WERI-Rb-1 (cell line): Measurements from ENCODE around the gene CDH4.

Experiments used
- DNase-seq: peaks from one replicate; pipeline ENCODE4 v3.0.0-alpha.2; 2020
- H3K27ac ChIP-seq: fragments of 250-450 bp; sonication (Bioruptor Pico); 2 replicates; pipeline ENCODE4 v1.5.1; 2020; ENCODE audit warnings: mild to moderate bottlenecking, moderate library complexity
- H3K27me3 ChIP-seq: fragments of 250-450 bp; sonication (Bioruptor Pico); 2 replicates; pipeline ENCODE4 v1.5.1; 2021; ENCODE audit warnings: mild to moderate bottlenecking, low read depth, moderate library complexity; ENCODE audit not compliant: insufficient read depth, severe bottlenecking
- H3K36me3 ChIP-seq: fragments of 250-450 bp; sonication (Bioruptor Pico); 2 replicates; pipeline ENCODE4 v1.5.1; 2020; ENCODE audit warnings: mild to moderate bottlenecking, moderate library complexity
- H3K4me3 ChIP-seq: 2 replicates; pipeline ENCODE4 v1.5.1; 2011; ENCODE audit warnings: low read depth, mild to moderate bottlenecking, control low read depth, low read length
- H3K9me3 ChIP-seq: fragments of 250-450 bp; sonication (Bioruptor Pico); 2 replicates; pipeline ENCODE4 v1.5.1; 2021; ENCODE audit warnings: mild to moderate bottlenecking, moderate library complexity; ENCODE audit not compliant: severe bottlenecking
- TF ChIP-seq, protein P1 (sequence below): IDR thresholded peaks from 2 replicates; pipeline ENCODE4 v1.5.1; 2011; ENCODE audit warnings: low read depth, mild to moderate bottlenecking, control low read depth, inconsistent platforms, low read length

The CDH4 gene

DNA sequence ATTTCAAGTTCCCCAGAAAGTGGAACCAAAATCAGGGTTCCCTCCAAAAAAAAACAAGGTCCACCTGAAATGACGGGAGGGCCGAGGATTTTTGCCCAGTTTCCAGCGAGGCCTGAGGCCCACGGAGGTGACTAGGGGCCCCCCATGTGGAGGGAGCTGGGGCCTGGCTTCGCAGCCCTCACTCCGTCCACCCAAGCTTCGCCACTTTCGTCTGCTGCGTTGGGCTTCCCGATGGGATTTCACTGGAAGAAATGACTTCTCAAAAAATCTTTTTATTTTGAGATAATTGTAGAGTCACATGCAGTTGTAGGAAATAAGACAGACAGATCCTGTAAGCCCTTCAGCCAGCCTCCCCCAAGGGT lies 605.3 kb downstream of the CDH4 start:
- Histone ChIP-seq H3K27ac (no peak overlapping the region), H3K9me3 (no peaks in the 10 kb centered on the region), H3K4me3 (no peak overlapping the region), H3K27me3 (peaks cover 84% of the 10 kb centered on the region), H3K36me3 (no peaks in the 10 kb centered on the region)
- no peak for DNase-seq
- TF ChIP-seq, protein P1, sequence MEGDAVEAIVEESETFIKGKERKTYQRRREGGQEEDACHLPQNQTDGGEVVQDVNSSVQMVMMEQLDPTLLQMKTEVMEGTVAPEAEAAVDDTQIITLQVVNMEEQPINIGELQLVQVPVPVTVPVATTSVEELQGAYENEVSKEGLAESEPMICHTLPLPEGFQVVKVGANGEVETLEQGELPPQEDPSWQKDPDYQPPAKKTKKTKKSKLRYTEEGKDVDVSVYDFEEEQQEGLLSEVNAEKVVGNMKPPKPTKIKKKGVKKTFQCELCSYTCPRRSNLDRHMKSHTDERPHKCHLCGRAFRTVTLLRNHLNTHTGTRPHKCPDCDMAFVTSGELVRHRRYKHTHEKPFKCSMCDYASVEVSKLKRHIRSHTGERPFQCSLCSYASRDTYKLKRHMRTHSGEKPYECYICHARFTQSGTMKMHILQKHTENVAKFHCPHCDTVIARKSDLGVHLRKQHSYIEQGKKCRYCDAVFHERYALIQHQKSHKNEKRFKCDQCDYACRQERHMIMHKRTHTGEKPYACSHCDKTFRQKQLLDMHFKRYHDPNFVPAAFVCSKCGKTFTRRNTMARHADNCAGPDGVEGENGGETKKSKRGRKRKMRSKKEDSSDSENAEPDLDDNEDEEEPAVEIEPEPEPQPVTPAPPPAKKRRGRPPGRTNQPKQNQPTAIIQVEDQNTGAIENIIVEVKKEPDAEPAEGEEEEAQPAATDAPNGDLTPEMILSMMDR = no peak

DNA sequence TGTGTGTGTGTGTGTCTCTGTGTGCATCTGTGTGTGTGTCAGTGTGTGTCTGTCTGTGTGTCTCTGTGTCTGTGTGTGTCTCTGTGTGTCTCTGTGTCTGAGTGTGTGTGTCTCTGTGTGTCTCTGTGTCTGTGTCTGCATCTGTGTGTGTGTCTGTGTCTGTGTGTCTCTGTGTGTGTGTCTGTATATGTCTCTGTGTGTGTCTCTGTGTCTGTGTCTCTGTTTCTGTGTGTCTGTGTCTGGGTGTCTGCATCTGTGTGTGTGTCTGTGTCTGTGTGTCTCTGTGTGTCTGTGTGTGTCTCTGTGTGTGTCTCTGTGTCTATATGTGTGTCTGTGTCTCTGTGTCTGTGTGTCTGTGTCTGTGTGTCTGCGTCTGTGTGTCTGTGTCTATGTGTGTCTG lies 605.8 kb downstream of the CDH4 start:
- TF ChIP-seq, protein P1 = no peak
- H3K27ac ChIP-seq = no peak overlapping the region
- DNase-seq = no peak
- no peaks in the 10 kb centered on the region for H3K9me3 ChIP-seq
- no peaks in the 10 kb centered on the region for H3K36me3 ChIP-seq
- H3K27me3 ChIP-seq = peaks cover 84% of the 10 kb centered on the region
- no peak overlapping the region for H3K4me3 ChIP-seq

DNA sequence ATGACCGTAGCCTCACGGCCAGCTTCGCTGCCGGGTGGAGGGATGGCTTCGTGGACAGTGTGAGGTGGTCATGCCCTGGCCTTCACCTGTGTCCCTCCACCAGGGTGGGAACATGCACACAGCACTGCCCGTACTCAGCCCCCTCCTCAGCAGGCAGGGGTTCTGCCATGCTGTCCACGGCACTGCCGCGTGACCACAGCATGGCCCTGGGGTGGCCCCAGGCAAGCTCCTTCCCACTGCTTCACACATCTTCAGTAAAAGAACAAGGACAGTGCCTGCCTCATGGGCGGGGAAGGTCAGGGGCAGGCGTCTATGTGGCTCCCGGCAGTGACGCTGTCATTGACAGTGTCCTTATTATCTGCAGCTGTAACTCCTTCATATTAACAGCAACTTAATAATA lies 607.7 kb downstream of the CDH4 start:
- no peaks in the 10 kb centered on the region for H3K9me3 ChIP-seq
- TF ChIP-seq, protein P1 = no peak
- DNase-seq = no peak
- no peaks in the 10 kb centered on the region for H3K36me3 ChIP-seq
- H3K4me3 ChIP-seq = no peak overlapping the region
- H3K27me3 ChIP-seq = peaks cover 89% of the 10 kb centered on the region
- H3K27ac ChIP-seq = no peak overlapping the region

DNA sequence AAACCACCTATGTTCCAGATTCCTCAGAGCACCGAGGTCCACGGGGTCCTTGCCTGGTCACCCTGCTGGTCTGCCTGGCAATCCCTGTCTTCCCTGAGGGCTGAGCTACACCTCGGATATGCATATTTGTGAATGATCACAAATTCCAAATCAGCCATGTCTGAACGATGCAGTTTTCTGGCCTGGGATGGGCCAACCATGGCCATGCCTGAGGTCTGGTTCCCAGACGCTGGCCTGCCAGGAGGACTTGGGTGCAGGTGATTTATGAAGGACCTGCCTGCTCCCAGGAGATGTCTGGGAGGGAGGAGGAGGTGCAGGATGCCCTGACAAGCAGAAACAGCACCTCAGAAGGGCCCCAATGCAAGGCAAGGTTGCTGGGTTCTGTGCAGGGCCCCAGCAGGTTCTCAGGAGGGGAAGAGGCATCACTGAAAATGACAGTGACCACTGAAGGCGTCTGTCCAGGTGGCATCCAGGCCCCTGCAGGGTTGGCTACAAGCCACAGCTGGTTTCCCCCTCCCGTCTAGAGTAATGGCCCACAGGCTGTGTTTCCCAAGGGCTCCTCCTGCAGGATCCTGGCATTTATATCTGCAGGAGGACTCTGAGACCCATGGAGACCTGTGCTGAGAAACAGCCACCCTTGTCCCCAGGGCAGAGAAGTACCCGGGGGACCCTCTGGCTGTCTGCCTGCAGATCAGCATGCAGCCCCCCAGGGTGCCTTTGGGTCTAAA lies 608.4 kb downstream of the CDH4 start:
- DNase-seq = no peak
- H3K27me3 ChIP-seq = peaks cover 93% of the 10 kb centered on the region
- H3K4me3 ChIP-seq = no peak overlapping the region
- H3K27ac ChIP-seq = no peak overlapping the region
- TF ChIP-seq, protein P1 = no peak
- no peaks in the 10 kb centered on the region for H3K36me3 ChIP-seq
- H3K9me3 ChIP-seq = peaks cover 4% of the 10 kb centered on the region

DNA sequence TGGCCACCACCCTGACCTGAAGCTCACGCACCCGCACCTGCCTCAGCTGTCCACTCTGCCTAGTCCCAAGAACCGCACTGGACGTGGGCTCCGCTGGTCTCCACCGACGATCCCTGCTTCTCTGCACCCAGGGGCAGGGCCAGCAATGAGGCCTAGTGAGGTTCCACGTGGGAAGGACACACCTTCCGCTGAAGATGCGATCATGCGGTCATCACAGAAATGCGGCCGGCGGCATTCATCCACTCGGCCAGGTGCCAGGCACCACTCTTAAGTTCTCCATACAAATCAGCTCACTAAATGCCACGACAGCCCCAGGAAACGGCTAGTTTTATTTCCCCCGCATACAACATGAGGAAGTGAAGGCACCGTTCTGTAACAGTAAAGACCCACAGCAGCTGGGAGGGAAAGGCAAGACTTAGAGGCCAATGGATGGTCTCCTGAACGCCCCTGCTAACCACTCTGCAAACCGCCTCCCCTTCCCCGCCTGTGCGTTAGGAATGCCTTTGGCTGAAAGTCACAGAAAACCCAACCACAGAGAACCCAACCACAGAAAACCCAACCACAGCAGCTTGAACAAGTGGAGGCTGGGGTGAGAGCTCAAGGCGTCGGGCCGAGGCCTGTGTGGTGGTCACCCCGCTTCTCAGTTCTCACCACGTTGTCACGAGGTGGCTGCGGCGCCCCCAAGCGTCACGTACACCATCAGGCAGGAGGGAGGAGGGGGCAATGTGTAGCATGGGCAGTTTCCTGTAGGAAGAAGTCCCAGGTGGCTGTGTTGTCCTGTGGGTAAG lies 609.2 kb downstream of the CDH4 start:
- no peak for DNase-seq
- Histone ChIP-seq H3K9me3 (peaks cover 6% of the 10 kb centered on the region), H3K36me3 (no peaks in the 10 kb centered on the region), H3K27me3 (peaks cover 91% of the 10 kb centered on the region), H3K27ac (no peak overlapping the region), H3K4me3 (no peak overlapping the region)
- TF ChIP-seq, protein P1 = peak; percentile 16; the same call in 1 of the 2 replicates
